ENCODE results near the gene ACSM5.
"Not testable (repeated sequence)": the region's sequence is repeated elsewhere in the genome, so short reads cannot be mapped to it uniquely, and the experiment has no call there.

Gene ACSM5

DNA sequence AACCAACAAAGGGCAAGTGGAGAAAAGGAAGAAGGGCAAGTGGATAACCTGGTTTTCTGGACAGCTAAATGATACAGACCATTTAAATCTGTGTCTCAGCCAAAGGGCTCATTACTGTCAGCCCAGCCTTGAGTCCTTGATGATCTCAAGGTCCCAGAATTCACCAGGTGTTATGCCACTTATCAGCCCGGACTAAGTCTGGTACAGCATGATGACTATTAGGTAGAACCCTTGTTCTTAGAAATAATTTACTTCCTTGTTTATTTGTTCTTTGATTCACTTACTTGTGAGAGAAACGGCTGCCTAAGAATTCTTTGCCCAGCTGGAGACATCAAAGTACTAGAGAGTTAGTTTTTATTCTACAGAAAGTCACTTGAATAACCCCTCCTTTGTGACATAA lies 8.3 kb upstream of the ACSM5 start:
- no peak for DNase-seq

DNA sequence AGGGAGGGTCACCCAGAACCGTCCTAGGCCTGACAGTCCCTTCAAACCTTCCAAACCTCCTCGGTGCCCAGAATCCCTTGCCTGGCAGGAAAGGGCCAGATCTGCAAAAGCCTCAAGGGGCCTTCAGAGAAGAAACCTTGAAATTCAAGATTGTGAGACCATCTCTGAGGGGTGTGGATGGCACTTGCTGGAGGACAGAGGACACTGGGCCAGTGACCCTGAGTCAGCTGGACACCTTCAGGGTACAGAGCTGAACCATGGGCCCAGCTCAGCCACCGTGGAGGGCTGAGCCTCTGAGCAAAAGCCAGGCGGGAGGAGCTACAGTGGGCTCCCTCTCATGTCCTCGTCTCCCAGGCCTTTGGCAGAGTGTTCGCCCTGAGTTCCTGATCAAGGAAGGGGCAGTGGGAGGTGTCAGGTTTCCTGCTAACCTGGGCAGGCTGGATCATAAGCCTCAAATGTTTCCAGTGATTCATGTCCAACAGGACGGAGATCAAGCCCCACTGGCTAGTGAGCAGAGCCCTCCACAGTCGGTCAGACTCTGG lies 7.8 kb upstream of the ACSM5 start:
- DNase-seq, result no peak

DNA sequence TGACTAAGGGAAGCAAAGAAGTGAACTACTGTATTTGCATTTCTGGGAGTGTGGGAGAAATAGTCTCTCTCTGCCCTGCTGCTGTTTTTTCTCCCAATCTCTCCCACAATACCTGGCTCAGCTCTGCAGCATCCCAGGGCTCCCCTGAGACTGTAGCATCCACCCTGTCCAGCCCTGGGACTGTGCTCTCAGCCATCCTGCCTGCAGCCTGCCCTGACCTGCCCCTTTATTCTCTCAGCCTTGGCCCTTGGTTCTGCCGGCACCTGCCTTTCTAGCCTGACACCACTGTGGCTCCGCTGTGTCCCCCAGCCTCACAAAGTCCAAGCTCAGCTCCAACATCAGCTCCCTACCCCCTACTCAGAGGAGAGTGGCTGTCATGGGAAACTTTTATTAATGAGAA lies 6.7 kb upstream of the ACSM5 start:
- DNase-seq, result no peak

DNA sequence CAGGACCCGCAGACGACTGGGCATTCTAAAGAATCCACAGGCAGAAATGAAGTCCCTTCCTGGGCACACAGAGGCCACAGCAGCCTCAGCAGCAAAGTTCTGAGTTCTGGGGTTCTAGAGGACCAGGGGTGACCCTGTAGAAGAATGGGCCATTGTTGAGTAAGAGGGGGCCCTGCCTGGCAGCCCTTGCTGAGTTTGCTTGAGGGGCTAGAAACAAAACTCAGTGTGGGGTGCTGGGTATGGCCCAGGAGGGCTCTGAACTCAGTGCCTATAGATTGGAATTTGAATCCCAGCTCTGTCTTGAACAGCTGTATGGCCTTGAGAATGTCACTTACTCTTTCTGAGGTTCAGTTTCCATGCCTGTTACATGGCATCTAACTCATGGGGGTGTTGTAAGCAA lies 4.7 kb upstream of the ACSM5 start, which contains the start of gene PDILT:
PDILT (minus strand) TSS at position 101 of the 400 bp plus-strand sequence. CDS start 5,437 bp downstream, outside the sequence.
- no peak for DNase-seq

DNA sequence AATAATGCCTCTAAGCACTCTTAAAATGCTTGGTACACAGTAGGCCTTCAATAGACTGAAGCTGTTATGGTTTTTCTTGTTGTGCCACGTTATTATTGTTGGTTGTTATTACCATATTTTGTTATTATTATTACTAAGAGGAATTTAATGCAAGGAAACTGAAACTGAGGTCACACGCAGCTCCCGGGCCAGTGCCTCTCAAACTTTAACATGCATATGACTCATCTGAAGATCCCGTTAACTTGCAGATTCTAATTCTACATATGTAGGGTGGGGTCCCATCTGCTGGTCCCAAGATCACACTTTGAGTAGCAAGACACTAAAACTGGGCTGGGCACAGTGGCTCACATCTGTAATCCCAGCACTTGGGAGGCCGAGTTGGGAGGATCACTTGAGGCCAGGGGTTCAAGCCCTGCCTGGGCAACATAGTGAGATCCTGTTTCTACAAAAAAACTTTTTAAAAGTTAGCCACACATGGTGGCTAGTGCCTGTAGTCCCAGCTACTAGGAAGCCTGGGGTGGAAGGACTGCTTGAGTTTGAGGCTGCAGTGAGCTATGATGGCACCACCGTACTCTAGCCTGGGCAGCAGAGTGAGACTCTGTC lies 888 bp downstream of the ACSM5 start:
- no peak for DNase-seq

DNA sequence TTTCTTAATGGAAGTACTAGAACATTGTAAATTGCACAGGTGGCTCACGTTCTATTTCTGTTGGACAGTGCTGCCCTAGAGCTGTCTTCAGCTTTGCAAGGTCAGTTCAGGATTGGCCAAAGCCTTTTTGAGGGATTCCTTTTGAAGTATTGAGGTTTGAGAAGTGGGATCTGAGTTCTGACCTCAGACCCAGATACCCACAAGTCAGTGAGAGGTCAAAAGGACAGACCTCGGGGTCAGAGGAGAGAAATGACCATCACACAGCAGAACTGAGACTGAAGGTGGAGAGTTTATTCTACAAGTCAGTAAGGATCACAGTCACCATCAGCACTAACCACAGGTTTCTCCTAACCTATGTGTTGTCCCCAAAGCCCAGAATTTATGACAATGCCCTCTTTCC lies 1.7 kb downstream of the ACSM5 start:
- DNase-seq, result no peak

DNA sequence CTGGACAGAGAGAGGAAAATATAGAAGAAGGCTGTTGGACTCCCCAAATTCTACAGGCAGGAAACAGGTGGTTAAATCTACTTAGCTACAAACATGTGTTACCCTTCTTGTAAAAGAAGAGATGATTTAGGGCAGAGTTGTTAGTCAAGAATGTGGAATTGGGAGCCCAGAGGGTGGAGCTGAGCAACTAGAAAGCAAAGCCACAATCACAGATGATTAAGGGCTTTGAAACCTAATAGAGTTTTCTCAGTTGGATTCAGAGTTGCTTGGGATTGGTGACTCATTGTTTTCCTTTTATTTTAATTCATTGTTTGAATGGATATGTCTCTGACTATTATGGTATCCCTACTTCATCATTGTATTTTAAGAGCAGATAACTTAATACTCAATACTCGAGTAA lies 6.2 kb downstream of the ACSM5 start:
- no peak for DNase-seq

DNA sequence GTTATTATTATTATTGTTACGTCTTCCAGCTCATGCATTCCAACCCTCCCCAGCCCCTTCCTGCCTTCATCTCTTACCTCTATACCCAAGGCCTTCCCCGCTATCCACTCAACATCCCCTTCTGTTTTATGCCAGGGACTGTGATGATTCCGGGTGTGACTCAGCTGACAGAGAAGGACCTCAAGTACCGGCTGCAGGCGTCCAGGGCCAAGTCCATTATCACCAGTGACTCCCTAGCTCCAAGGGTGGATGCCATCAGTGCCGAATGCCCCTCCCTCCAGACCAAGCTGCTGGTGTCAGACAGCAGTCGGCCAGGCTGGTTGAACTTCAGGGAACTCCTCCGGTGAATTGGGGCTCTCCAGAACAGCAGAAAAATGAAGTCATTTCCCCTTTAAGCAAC lies 9.8 kb downstream of the ACSM5 start:
- not testable (repeated sequence) for DNase-seq

DNA sequence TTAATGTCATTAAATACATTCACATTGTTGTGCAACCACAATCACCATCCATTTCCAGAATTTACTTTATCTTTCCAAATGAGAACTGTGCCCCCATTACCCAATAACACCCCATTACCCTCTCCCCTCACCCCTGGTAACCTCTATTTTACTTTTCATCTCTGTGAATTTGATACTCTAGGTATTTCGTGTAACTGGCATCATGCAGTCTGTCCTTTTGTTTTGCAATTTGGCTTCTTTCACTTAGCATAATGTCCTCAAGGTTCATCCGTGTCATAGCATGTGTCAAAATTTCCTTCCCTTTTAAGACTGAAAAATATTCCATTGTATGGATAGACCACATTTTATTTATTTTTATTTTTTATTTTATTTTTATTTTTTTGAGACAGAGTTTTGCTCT lies 12.4 kb downstream of the ACSM5 start:
- DNase-seq, result not testable (repeated sequence)

DNA sequence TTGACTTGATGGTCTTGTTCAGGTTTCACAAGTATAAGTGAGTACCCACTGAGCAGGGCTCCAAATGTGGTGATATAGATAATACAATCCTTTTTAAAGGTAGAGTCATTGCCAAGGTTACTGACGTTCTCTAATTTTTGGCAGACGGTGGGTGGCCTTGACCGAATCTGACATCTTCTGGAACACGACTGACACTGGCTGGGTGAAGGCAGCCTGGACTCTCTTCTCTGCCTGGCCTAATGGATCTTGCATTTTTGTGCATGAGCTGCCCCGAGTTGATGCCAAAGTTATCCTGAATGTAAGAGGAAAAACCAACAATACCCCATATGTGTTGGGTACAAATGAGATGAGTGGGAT lies 14.4 kb downstream of the ACSM5 start:
- not testable (repeated sequence) for DNase-seq

DNA sequence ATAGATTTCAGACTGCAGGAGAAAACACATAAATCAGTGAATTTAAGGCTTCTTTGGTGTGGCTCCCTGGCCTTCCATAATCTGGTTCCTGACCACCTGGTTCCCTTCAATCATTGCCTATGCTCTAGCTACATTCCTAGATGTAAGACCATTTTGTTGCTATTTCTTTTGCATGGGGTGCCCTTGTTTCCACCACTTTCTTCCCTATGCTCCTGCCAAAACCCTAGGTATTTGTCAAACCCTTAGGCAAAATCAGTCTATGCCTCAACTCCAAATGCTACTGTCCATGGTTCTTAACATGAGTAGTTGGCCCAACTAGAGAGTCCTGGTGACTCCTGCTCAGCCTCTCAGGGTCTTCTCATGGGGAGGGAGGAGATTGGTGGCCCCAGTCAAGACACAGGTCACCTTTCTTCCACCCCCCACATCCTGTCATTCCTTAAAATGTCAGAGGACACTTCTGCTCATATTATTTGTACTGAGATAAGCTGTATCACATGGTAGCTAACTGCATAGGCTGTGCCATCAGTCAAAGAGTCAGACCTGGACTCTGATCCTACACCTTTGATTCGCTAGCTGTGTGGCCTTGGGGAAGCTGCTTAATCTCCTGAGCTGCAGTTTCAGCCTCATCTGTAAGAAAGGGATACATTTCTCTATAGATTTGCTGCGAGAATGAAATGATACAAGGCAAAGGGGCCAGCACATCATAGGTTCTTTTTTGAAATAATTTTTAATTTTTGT lies 15.0 kb downstream of the ACSM5 start:
- no peak for DNase-seq

DNA sequence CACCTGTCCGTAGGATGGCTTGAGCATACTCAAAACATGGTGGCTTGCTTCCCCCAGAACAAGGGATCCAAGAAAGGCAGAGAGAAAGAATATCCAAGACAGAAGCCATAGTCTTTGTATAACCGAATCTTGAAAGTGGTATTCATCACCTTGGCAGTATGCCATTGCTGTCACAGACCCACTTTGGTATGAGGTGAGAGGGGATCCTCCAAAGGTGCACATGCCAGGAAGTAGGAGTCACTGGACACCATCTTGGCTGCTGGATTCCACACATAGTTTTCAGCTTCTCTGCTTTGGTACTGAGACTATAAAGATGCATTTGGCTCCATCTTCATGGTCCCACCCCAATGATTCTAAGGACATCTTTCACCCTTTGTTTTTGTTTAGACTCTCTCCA lies 18.1 kb downstream of the ACSM5 start:
- not testable (repeated sequence) for DNase-seq

DNA sequence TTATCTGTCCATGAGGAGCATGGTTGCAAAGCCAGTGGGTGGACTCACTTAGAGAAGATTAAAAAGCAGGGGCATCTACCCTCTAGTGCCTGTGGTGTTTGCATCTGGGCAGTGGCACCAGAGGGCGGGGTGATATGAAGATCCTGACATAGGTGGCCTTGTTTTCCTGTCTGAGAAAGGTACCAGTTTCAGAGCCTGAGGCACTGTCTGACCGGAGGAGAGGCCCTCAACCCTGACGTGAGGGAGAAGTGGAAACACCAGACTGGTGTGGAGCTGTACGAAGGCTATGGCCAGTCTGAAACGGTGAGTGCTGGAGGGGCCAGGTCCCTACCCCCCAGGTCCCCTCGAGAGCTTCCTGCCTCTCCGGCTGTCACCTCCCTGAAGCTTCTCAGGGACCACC lies 20.2 kb downstream of the ACSM5 start:
- not testable (repeated sequence) for DNase-seq

DNA sequence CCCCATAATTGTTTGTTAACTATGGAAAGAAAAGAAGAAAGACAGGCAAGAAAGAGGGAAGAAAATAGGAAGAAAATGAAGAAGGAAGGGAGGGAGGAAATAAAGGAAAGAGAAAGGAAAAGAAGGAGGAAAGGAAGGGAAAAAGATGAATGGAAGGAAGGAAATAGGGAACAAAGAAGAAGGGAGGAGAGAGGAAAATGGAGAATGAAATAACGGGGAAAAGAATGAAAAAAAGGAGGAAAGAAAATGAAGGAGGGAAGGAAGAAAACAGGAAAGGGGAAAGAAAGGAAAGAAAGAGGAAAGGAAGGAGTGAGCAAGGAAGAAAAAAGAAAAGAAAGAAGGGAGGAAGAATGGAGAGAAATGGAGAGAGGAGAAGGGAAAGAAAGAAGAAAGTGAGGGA lies 21.1 kb downstream of the ACSM5 start:
- DNase-seq, result not testable (repeated sequence)

DNA sequence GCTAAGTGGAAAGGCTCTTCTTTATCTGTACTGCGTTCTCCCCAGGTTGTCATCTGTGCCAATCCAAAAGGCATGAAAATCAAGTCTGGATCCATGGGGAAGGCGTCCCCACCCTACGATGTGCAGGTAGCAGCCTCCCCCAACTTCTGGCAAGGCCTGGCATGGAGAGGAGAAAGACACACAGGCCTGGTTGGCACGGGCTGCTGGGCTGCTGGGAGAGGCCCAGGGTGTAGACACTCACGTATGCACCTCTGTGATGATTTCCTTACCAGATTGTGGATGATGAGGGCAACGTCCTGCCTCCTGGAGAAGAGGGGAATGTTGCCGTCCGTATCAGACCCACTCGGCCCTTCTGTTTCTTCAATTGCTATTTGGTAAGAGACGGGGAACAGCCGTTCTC lies 21.6 kb downstream of the ACSM5 start:
- DNase-seq, result no peak

DNA sequence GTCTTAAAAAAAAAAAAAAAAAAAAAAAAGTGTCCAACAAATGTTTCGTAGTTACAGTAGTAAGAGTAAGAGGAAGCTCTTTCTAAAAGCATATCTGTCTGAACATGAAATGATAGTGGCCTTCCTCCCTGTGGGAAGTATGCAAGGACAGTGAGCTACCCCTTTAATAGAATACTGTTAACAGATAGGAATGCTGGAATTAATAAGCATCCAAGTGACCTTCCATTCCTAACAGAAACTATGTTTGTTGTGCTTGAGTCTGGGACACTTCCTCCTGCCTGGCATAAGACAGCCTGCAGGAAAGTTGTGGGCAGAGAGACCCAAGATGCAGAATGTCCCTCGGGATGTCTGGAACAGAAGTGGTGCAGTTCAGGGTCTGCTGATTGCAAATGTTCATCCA lies 29.6 kb downstream of the ACSM5 start:
- DNase-seq, result not testable (repeated sequence)

DNA sequence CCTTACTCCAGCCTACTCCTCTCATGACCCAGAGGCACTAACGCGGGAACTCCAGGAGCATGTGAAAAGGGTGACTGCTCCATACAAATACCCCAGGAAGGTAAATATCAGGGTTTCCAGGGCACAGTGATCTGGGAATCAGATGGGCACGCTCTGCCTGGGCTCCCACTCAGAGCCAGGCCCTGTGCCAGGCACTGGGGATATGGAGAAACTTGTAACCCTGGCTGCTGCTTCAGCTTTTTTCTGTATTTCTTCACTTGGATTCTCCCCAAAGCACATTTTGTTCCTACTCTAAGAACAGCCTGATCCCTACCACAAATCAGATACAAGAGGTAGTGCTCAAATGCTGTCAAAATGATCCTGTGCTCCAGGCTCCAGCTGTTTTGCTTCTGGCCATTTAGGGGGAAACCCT lies 30.5 kb downstream of the ACSM5 start:
- DNase-seq, result not testable (repeated sequence)

DNA sequence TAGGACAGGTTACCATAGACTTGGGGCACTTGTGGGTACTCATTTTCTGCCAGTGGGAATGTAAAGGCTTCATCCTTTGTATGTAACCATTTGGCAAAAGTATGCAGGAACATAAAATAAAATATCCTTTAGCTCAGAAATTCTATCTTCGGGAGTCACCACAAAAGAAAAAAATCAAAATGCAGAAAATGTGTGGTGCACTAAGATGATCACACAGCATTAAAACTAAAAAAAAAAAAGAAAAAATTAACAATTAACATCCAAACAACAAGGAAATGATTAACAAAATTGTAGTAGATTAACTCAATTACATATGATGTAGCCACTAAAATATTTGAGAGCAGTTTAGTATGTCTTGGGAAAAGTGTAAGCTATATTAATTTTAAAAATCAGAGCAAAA lies 31.4 kb downstream of the ACSM5 start:
- not testable (repeated sequence) for DNase-seq

DNA sequence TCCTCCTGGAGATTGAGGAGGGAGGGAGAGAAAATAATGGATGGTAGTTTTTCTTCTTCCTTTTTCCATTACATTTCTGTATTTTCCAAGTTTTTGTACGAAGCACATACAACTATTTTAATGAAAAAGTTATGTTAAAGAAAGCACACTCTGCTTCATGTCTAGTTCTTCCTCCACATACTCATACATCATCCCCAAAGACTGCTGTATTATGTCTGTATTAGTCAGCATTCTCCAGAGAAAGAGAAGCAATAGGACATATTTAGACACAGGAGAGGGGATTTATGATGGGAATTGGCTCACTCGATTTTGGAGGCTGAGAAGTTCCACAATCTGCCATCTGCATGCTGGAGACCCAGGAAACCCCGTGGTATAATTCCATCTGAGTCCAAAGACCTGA lies 31.9 kb downstream of the ACSM5 start:
- DNase-seq, result no peak

DNA sequence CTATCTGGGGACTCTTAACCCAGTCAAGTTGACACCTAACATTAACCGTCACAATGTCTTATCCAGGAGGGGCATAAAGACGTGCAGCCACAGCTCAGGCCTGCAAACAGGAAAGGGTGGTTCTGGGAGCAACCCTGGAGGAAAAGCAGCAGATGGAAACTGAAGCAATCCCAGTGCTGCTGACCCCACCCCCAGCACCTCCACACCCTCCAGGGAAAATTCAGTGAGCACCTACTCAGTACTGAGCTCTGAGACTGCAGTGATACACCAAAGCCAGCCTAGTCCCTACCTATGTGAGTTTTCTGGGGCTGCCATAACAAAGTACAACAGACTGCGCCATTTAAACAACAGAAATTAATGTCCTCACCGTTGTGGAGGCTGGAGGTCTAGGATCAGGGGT lies 32.5 kb downstream of the ACSM5 start:
- not testable (repeated sequence) for DNase-seq

DNA sequence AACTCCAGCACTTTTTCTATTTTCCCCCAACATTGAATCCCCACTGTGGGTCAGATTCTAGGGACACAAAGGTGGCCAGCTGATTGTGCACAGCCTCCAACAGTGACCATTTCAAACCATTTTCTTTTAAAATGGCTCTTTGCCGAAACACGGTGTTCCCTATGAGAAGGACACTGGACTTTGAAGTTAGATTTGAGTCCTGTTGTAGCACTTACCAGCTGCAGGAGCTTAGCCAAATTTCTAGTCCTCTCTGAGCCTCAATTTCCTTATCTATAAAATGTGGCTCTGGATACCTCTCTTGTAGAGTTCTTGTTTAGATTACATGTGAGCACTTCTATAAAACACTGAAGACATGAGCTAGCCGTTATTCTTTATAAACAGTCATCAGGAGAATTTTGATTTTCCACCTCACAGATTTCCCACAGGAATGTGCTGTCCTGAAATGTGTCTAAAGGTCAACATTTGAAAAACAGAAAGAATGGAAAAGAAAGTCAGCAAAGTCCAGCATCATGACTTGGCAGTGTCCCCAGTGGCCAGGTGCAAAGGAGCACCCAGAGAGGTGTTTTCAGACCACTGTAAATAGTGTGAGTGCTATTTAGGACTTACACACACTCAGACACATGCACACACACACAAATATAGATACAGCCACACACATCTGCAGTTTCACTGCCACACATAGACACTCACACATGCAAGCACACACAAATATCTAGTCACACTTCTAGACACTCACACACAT lies 37.5 kb downstream of the ACSM5 start:
- not testable (repeated sequence) for DNase-seq

DNA sequence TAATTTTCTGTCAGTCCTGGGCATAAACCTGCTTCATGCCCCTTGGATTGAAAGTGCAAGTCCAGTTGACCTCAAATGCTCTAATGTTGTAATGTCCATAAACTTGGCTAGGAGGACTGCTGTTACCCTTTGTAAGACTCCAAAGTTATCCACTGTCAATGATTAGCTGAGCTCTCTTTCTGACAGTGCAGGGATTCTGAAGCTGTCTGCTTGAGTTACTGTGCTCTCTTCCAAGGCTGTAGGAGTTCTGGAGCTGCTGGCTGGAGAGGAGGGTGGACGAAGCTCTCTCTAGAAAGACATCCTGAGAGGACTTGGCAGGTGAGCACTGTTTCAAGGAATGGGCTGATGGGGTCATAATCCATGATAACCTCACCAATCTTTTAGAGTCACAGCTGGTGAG lies 42.0 kb downstream of the ACSM5 start, which contains the start of gene ACSM2A:
ACSM2A (plus strand) TSS at position 158 of the 400 bp plus-strand sequence. CDS start 8,594 bp downstream, outside the sequence.
- DNase-seq, result not testable (repeated sequence)

DNA sequence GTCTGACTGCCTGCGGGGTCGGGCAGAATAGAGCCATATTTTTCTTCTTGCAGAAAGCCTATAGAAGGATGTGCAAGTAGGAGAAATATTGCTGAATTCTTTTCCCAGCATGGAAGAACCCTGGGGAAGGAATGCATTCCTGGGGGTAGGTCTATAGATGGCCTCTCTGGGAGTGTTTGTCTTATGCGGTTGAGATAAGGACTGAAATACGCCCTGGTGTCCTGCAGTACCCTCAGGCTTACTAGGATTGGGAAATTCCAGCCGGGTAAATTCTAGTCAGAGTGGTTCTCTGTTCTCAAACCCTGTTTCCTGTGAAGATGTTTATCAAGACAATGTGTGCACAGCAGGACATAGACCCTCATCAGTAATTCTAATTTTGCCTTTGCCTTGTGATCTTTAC lies 44.3 kb downstream of the ACSM5 start:
- DNase-seq, result not testable (repeated sequence)

DNA sequence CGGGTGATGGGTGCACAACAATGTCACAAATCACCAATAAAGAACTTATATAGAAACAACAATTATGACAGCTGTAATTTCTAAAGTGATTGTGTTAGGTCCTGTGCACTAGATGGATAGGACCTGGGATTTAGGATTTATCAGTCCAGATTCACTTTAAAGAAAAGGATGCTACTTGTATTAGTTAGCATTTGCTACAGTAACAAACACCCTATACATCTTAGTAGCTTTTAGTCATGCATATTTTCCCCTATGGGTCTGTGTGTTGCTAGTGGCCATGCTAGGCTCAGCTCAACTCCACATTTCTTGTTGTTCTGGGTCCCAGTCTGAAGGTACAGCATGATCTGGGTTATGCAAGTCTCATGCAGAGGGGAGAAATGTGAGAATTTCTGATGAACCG lies 49.9 kb downstream of the ACSM5 start:
- DNase-seq, result not testable (repeated sequence)
